ENCODE results near the gene GLTP. TPM values are rescaled to one million over a fixed set of nuclear protein-coding genes. Genes with fewer than 3 reads are reported as not detected.

The GLTP gene
- total and polyA plus RNA-seq, 4 donors: 8.5 to 12.8 (median 8.7) TPM

- TF ChIP-seq EGR1 (IDR thresholded peaks at IDR 0.05; ENCODE audit: low read depth in 2 of 2): no peak
- no peak for TF ChIP-seq FOXA1 (IDR thresholded peaks at IDR 0.05)
- TF ChIP-seq HNF4G (IDR thresholded peaks at IDR 0.05): no peak
- TF ChIP-seq ZBTB33 (IDR thresholded peaks at IDR 0.05): no peak
- no peak for TF ChIP-seq HNF4A (conservative IDR thresholded peaks at IDR 0.05)
- DNase-seq (ENCODE audit: low spot score): no peak
- WGBS: 92% methylated on average over 4 of the region's 4 CpGs
- Histone ChIP-seq H3K27ac (ENCODE audit: low read depth in 1 of 2, low read length in 2 of 2) (no peak overlapping the region), H3K36me3 (ENCODE audit: control insufficient read depth in 4 of 4, insufficient read depth in 3 of 4, low read depth in 1 of 4, low read length in 3 of 4) (no peaks in the 10 kb centered on the region), H3K4me1 (ENCODE audit: control insufficient read depth in 4 of 4, insufficient read depth in 4 of 4, low read length in 3 of 4) (peaks cover 6 to 21% (median 20%) of the 10 kb centered on the region in 4 donors), H3K4me3 (ENCODE audit: low read depth in 1 of 3, low read length in 3 of 3) (no peak overlapping the region), H3K27me3 (ENCODE audit: control insufficient read depth in 4 of 4, insufficient read depth in 4 of 4, low read length in 3 of 4) (no peaks in the 10 kb centered on the region), H3K9me3 (ENCODE audit: control insufficient read depth in 4 of 4, low read length in 3 of 4) (no peaks in the 10 kb centered on the region), H3K9ac (ENCODE audit: low read depth in 1 of 2, low read length in 2 of 2) (no peak overlapping the region)
Measured at GRCh38 chr12:109835827-109836226, 44.5 kb downstream of the GLTP start.

- Histone ChIP-seq H3K27ac (ENCODE audit: low read depth in 1 of 2, low read length in 2 of 2) (peak within 1 kb of the TSS; percentile 35 to 48), H3K27me3 (ENCODE audit: control insufficient read depth in 4 of 4, insufficient read depth in 4 of 4, low read length in 3 of 4) (no peaks in the 10 kb centered on the region), H3K4me3 (ENCODE audit: low read depth in 1 of 3, low read length in 3 of 3) (peak within 1 kb of the TSS; percentile 49 to 57 (median 57)), H3K9me3 (ENCODE audit: control insufficient read depth in 4 of 4, low read length in 3 of 4) (no peaks in the 10 kb centered on the region), H3K4me1 (ENCODE audit: control insufficient read depth in 4 of 4, insufficient read depth in 4 of 4, low read length in 3 of 4) (peaks cover 8 to 41% (median 36%) of the 10 kb centered on the region in 4 donors), H3K36me3 (ENCODE audit: control insufficient read depth in 4 of 4, insufficient read depth in 3 of 4, low read depth in 1 of 4, low read length in 3 of 4) (no peaks in the 10 kb centered on the region), H3K9ac (ENCODE audit: low read depth in 1 of 2, low read length in 2 of 2) (peak within 1 kb of the TSS in 1 of 2 donors; percentile 46)
- no peak for TF ChIP-seq HNF4G (IDR thresholded peaks at IDR 0.05)
- no peak for TF ChIP-seq SP1 (IDR thresholded peaks at IDR 0.05)
- no peak for DNase-seq (ENCODE audit: low spot score)
- WGBS: 30% methylated on average over 67 of the region's 67 CpGs
Measured at GRCh38 chr12:109833307-109834189, 46.8 kb downstream of the GLTP start, which contains the start of gene TRPV4. TSS of gene TRPV4 (minus strand) at chr12:109833398. CDS start at chr12:109814796, 18,602 bp downstream.

GRCh38 chr12:109832541-109833306, 47.6 kb downstream of the GLTP start:
- H3K9ac ChIP-seq (ENCODE audit: low read depth in 1 of 2, low read length in 2 of 2): peak overlapping the region in 1 of 2 donors; percentile 46
- H3K4me1 ChIP-seq (ENCODE audit: control insufficient read depth in 4 of 4, insufficient read depth in 4 of 4, low read length in 3 of 4): peaks cover 8 to 43% (median 37%) of the 10 kb centered on the region in 4 donors
- 20% methylated on average over 31 of the region's 31 CpGs for WGBS
- H3K4me3 ChIP-seq (ENCODE audit: low read depth in 1 of 3, low read length in 3 of 3): peak overlapping the region; percentile 49 to 57 (median 57)
- no peaks in the 10 kb centered on the region for H3K27me3 ChIP-seq (ENCODE audit: control insufficient read depth in 4 of 4, insufficient read depth in 4 of 4, low read length in 3 of 4)
- no peak for TF ChIP-seq HNF4G (IDR thresholded peaks at IDR 0.05)
- no peak for TF ChIP-seq ATF3 (IDR thresholded peaks at IDR 0.05)
- TF ChIP-seq HNF4A (conservative IDR thresholded peaks at IDR 0.05): peak in 1 of 2 donors; percentile 6
- TF ChIP-seq RXRA (IDR thresholded peaks at IDR 0.05): no peak
- TF ChIP-seq FOXA2 (IDR thresholded peaks at IDR 0.05): no peak
- TF ChIP-seq EGR1 (IDR thresholded peaks at IDR 0.05; ENCODE audit: low read depth in 2 of 2): no peak
- no peak for TF ChIP-seq JUND (IDR thresholded peaks at IDR 0.05)
- TF ChIP-seq SP1 (IDR thresholded peaks at IDR 0.05): no peak
- H3K9me3 ChIP-seq (ENCODE audit: control insufficient read depth in 4 of 4, low read length in 3 of 4): no peaks in the 10 kb centered on the region
- H3K36me3 ChIP-seq (ENCODE audit: control insufficient read depth in 4 of 4, insufficient read depth in 3 of 4, low read depth in 1 of 4, low read length in 3 of 4): no peaks in the 10 kb centered on the region
- DNase-seq (ENCODE audit: low spot score): no peak
- H3K27ac ChIP-seq (ENCODE audit: low read depth in 1 of 2, low read length in 2 of 2): peak overlapping the region; percentile 35 to 48
